GM19238 (cell line): Measurements from ENCODE around the gene TEX13B.
"Not testable (repeated sequence)": the region's sequence is repeated elsewhere in the genome, so short reads cannot be mapped to it uniquely, and the experiment has no call there.

Experiments
- DNase-seq: peaks from one replicate; pipeline ENCODE4 v3.0.0; 2011; ENCODE audit warnings: low spot score; ENCODE audit not compliant: insufficient read length

The TEX13B gene

GRCh38 chrX:107982356-107982755 lies at the start of gene TEX13B:
TSS of gene TEX13B (minus strand) at chrX:107982370. CDS start at chrX:107982127, 243 bp downstream.
- no peak for DNase-seq

GRCh38 chrX:108029928-108030711 lies 48.0 kb upstream of the TEX13B start:
- no peak for DNase-seq

GRCh38 chrX:108028854-108029253 lies 46.7 kb upstream of the TEX13B start:
- DNase-seq, result no peak

GRCh38 chrX:108025954-108026600 lies 43.9 kb upstream of the TEX13B start:
- DNase-seq, result no peak

GRCh38 chrX:108025376-108025775 lies 43.2 kb upstream of the TEX13B start:
- DNase-seq, result no peak

- DNase-seq, result no peak
Observed at GRCh38 chrX:108022491-108023089, 40.4 kb upstream of the TEX13B start.

- DNase-seq, result no peak
Observed at GRCh38 chrX:108020631-108021030, 38.5 kb upstream of the TEX13B start.

- no peak for DNase-seq
Observed at GRCh38 chrX:108019382-108019875, 37.3 kb upstream of the TEX13B start.

- DNase-seq, result no peak
Observed at GRCh38 chrX:108018656-108019381, 36.6 kb upstream of the TEX13B start.

- no peak for DNase-seq
Observed at GRCh38 chrX:108001218-108001814, 19.1 kb upstream of the TEX13B start.

GRCh38 chrX:108000751-108001150 lies 18.6 kb upstream of the TEX13B start:
- DNase-seq, result no peak

- DNase-seq, result no peak
Observed at GRCh38 chrX:107996124-107996523, 14.0 kb upstream of the TEX13B start.

GRCh38 chrX:107985033-107985432 lies 2.9 kb upstream of the TEX13B start:
- no peak for DNase-seq

- DNase-seq, result no peak
Observed at GRCh38 chrX:107979534-107979933, 2.6 kb downstream of the TEX13B start.

- DNase-seq, result no peak
Observed at GRCh38 chrX:107978707-107979307, 3.4 kb downstream of the TEX13B start.

GRCh38 chrX:107978071-107978470 lies 4.1 kb downstream of the TEX13B start:
- DNase-seq, result no peak

GRCh38 chrX:107971636-107972035 lies 10.5 kb downstream of the TEX13B start:
- DNase-seq, result no peak

- no peak for DNase-seq
Observed at GRCh38 chrX:107970073-107970472, 12.1 kb downstream of the TEX13B start.

- no peak for DNase-seq
Observed at GRCh38 chrX:107968623-107969022, 13.5 kb downstream of the TEX13B start.

GRCh38 chrX:107955337-107955736 lies 26.8 kb downstream of the TEX13B start:
- not testable (repeated sequence) for DNase-seq

GRCh38 chrX:107940095-107940494 lies 42.1 kb downstream of the TEX13B start:
- no peak for DNase-seq
